Osteoblast (primary cell): ENCODE measurements around the gene MED25. TPM values are rescaled to one million over a fixed set of nuclear protein-coding genes. Genes with fewer than 3 reads are reported as not detected.

Experiments
- DNase-seq: peaks from one replicate; pipeline ENCODE4 v3.0.0; 2011; ENCODE audit warnings: low spot score, mixed read lengths; ENCODE audit not compliant: insufficient read length; ENCODE audit errors: missing footprints
- H2AFZ ChIP-seq: 2 replicates; pipeline ENCODE4 v1.6.0; 2011; ENCODE audit warnings: mild to moderate bottlenecking, low read length
- H3K27ac ChIP-seq: 2 replicates; pipeline ENCODE4 v1.5.1; 2011; ENCODE audit warnings: mild to moderate bottlenecking, low read depth, low read length, moderate library complexity
- H3K27me3 ChIP-seq: 2 replicates; pipeline ENCODE4 v1.6.0; 2012; ENCODE audit warnings: mild to moderate bottlenecking, control low read depth, inconsistent platforms, low read length, moderate library complexity; ENCODE audit not compliant: insufficient read depth
- H3K36me3 ChIP-seq: 2 replicates; pipeline ENCODE4 v1.5.1; 2011; ENCODE audit warnings: mild to moderate bottlenecking, low read length, control low read depth, moderate library complexity; ENCODE audit not compliant: insufficient read depth
- H3K4me1 ChIP-seq: 2 replicates; pipeline ENCODE4 v1.5.1; 2011; ENCODE audit warnings: mild to moderate bottlenecking, low read length, control low read depth, moderate library complexity; ENCODE audit not compliant: insufficient read depth
- H3K4me2 ChIP-seq: 2 replicates; pipeline ENCODE4 v1.6.0; 2011; ENCODE audit warnings: mild to moderate bottlenecking, low read length; ENCODE audit not compliant: insufficient read depth
- H3K4me3 ChIP-seq: fragments of 200-600 bp; sonication (generic); 3 replicates; pipeline ENCODE4 v1.5.1; 2012; ENCODE audit warnings: mild to moderate bottlenecking, low read length, inconsistent platforms; ENCODE audit not compliant: insufficient read depth
- H3K79me2 ChIP-seq: 2 replicates; pipeline ENCODE4 v1.6.0; 2012; ENCODE audit warnings: mild to moderate bottlenecking, low read length, control low read depth, inconsistent platforms; ENCODE audit not compliant: insufficient read depth
- H3K9me3 ChIP-seq: 2 replicates; pipeline ENCODE4 v1.5.1; 2011; ENCODE audit warnings: low read depth, low read length, control low read depth
- H4K20me1 ChIP-seq: 2 replicates; pipeline ENCODE4 v1.6.0; 2012; ENCODE audit warnings: mild to moderate bottlenecking, low read length, control low read depth; ENCODE audit not compliant: insufficient read depth
- total RNA-seq: library from RNA; depleted of rRNA; stranded (reverse); fragments of >200 nt; gene quantifications from 2 replicates; pipeline ENCODE4 v1.2.3, GENCODE V29; 2012
- TF ChIP-seq, protein P1 (sequence below): IDR thresholded peaks from 2 replicates; pipeline ENCODE4 v1.5.1; 2011; ENCODE audit warnings: mild to moderate bottlenecking, low read depth, low read length, moderate library complexity; ENCODE audit errors: extremely low read depth

Gene MED25
- total RNA-seq, 1 donor, result 19.5 TPM

DNA sequence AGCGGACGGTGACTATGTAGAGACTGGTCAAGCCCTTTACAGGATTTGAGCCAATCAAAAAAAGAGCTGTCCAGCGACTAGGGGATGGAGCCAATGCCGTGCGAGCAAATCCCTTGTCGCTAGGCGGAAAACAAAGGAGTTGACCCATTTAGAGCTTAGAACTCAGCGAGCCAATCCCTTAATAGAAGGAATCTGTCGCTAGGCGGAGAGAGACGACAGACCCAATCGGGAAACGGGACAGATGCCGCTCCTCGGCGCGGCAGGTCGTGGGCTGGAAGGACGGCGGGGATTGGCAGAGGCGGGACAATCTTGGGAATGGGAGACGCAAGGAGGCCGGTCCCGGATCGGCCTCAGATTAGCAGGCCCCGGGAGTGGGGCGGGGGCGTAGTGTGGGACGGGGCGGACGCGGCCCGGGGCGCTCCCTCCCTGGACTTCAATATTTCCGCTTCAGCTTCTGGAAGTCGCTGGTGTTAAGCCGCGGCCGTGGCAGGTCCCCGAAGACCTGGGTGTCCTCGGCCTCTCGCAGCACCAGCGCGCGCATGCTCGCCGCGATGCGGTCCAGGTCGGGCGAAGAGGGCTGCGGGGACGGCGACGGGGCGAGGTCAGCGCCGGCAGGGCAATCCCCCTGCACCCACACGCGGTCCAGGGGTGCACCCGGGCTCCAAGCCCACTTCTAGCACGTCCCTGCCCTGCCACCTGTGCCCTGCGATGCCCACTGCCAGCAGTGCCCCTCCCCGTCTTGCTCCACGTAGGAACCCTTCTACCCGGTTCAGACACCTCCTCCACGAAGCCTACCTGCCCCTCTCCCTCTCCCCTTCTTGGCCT lies 51.6 kb downstream of the MED25 start:
- Histone ChIP-seq H4K20me1 (peaks cover 12% of the 10 kb centered on the region), H3K9me3 (no peaks in the 10 kb centered on the region), H3K27me3 (no peaks in the 10 kb centered on the region), H3K4me3 (peak overlapping the region; percentile 74), H3K4me1 (peaks cover 33% of the 10 kb centered on the region), H2AFZ (peak overlapping the region; percentile 50), H3K36me3 (peaks cover 18% of the 10 kb centered on the region), H3K79me2 (peaks cover 60% of the 10 kb centered on the region), H3K4me2 (peak overlapping the region; percentile 94), H3K27ac (peak overlapping the region; percentile 69)
- TF ChIP-seq, protein P1, sequence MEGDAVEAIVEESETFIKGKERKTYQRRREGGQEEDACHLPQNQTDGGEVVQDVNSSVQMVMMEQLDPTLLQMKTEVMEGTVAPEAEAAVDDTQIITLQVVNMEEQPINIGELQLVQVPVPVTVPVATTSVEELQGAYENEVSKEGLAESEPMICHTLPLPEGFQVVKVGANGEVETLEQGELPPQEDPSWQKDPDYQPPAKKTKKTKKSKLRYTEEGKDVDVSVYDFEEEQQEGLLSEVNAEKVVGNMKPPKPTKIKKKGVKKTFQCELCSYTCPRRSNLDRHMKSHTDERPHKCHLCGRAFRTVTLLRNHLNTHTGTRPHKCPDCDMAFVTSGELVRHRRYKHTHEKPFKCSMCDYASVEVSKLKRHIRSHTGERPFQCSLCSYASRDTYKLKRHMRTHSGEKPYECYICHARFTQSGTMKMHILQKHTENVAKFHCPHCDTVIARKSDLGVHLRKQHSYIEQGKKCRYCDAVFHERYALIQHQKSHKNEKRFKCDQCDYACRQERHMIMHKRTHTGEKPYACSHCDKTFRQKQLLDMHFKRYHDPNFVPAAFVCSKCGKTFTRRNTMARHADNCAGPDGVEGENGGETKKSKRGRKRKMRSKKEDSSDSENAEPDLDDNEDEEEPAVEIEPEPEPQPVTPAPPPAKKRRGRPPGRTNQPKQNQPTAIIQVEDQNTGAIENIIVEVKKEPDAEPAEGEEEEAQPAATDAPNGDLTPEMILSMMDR, result no peak
- DNase-seq, result peak; percentile 100

DNA sequence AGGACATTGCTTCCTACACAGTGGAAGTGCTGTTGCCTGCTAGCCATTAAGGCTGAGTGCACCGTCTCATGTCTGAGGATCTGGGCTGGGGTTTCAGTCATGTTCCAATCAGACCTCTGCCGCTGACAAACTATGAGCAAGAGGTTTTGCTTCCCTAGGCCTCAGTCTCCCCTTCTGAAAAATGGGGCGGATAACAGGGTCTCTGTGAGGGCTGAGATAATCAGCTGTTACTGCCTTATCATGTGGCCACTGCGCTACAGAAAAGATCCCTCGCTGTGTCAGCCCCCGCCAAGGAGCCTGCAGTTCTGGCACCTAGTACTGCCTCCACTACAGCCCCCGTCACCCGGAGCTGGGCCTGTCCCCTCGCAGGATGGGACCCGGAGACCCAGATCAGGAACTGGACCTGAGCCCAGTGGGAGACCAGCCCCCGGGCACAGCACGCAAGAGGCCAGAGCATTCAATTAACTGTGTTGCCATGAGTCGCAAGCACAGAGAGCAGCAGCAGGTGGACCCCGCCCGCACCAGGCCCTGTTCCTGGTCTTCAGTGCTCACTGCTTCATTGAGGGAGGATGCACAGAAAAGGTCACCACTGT lies 52.3 kb downstream of the MED25 start:
- DNase-seq, result no peak
- TF ChIP-seq, protein P1, result no peak
- Histone ChIP-seq H3K9me3 (no peaks in the 10 kb centered on the region), H3K27me3 (no peaks in the 10 kb centered on the region), H3K4me3 (peak overlapping the region; percentile 74), H3K79me2 (peaks cover 60% of the 10 kb centered on the region), H4K20me1 (peaks cover 7% of the 10 kb centered on the region), H3K4me2 (peak overlapping the region; percentile 87), H2AFZ (peak overlapping the region; percentile 50), H3K4me1 (peaks cover 39% of the 10 kb centered on the region), H3K36me3 (peaks cover 13% of the 10 kb centered on the region), H3K27ac (peak overlapping the region; percentile 59)

DNA sequence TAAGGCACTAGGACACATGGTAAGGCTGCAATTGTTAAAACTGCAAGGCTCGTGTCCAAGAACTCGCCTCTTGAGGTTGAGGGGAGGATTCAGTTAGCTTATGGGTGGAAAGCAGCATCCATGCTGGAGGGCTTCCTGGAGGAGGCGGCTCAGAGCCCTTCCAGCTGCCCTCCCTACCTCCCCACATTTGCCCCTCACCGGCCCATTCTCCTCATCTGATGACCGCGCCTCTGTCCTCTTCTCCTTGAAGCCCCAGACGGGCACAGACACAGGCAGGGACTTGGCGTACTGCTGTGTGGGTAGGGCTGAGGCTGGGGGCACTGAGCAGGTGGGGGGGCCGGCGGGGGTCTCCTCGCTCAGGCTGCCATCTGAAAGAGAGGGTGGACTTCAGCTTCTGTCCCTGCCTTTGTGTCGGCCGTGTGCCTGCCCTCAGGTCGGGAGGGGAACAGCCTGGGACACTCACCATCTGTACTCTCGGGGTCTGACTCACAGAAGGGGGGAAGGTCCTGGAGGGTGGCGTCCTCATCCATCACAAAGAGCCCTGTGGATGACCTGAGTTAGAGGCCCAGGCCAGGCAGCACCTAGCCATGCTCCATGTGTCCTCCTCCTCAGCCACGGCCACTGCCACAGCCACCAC lies 53.4 kb downstream of the MED25 start:
- H2AFZ ChIP-seq, result no peak overlapping the region

More for the DNA sequence above, 53.4 kb downstream of the MED25 start:
- Histone ChIP-seq H3K9me3 (no peaks in the 10 kb centered on the region), H3K36me3 (peaks cover 13% of the 10 kb centered on the region), H3K27me3 (no peaks in the 10 kb centered on the region), H3K27ac (no peak overlapping the region), H3K4me2 (no peak overlapping the region), H4K20me1 (peaks cover 2% of the 10 kb centered on the region), H3K4me3 (no peak overlapping the region), H3K4me1 (peaks cover 36% of the 10 kb centered on the region), H3K79me2 (peaks cover 61% of the 10 kb centered on the region)
- no peak for DNase-seq
- TF ChIP-seq, protein P1, result no peak
